Neural progenitor cell (in vitro differentiated cells): ENCODE data around the gene RSPH1. TPM values are rescaled to one million over a fixed set of nuclear protein-coding genes. Genes with fewer than 3 reads are reported as not detected.

Experiments
- DNase-seq: peaks from one replicate; pipeline ENCODE4 v3.0.0-alpha.2; 2016; ENCODE audit warnings: low spot score
- H2AFZ ChIP-seq: fragments of 200-600 bp; sonication (generic); replicated peaks from 2 replicates; pipeline ENCODE4 v1.6.1; 2016; ENCODE audit warnings: antibody characterized with exemption
- H3F3A ChIP-seq: fragments of 200-600 bp; sonication (generic); 2 replicates; pipeline ENCODE4 v1.6.1; 2016; ENCODE audit warnings: antibody characterized with exemption, low read depth
- H3K27ac ChIP-seq: fragments of 200-600 bp; sonication (generic); 2 replicates; pipeline ENCODE4 v1.5.1; 2016; ENCODE audit warnings: mild to moderate bottlenecking
- H3K27me3 ChIP-seq: fragments of 200-600 bp; sonication (generic); 2 replicates; pipeline ENCODE4 v1.6.1; 2016; ENCODE audit warnings: mild to moderate bottlenecking, moderate library complexity
- H3K36me3 ChIP-seq: fragments of 200-600 bp; sonication (generic); 2 replicates; pipeline ENCODE4 v1.5.1; 2016
- H3K4me1 ChIP-seq: fragments of 200-600 bp; sonication (generic); 2 replicates; pipeline ENCODE4 v1.6.1; 2016; ENCODE audit warnings: mixed run types
- H3K4me2 ChIP-seq: fragments of 200-600 bp; sonication (generic); 2 replicates; pipeline ENCODE4 v1.6.1; 2016
- H3K4me3 ChIP-seq: fragments of 200-600 bp; sonication (generic); 2 replicates; pipeline ENCODE4 v1.5.1; 2016
- H3K79me2 ChIP-seq: fragments of 200-600 bp; sonication (generic); 2 replicates; pipeline ENCODE4 v1.6.1; 2016; ENCODE audit warnings: low read depth
- H3K9ac ChIP-seq: fragments of 200-600 bp; sonication (generic); 2 replicates; pipeline ENCODE4 v1.6.1; 2016
- H3K9me3 ChIP-seq: fragments of 200-600 bp; sonication (generic); 2 replicates; pipeline ENCODE4 v1.5.1; 2016; ENCODE audit warnings: low read depth
- H4K20me1 ChIP-seq: fragments of 200-600 bp; sonication (generic); 2 replicates; pipeline ENCODE4 v1.6.1; 2016; ENCODE audit warnings: low read depth
- H3K27ac Mint-ChIP-seq: 3 replicates; pipeline ENCODE4 v1.8.0; 2021; ENCODE audit warnings: mixed read lengths
- H3K27me3 Mint-ChIP-seq: 2 replicates; pipeline ENCODE4 v1.8.0; 2022; ENCODE audit warnings: low read depth, mild to moderate bottlenecking, inconsistent platforms, moderate library complexity, mixed read lengths; ENCODE audit not compliant: insufficient read depth
- H3K36me3 Mint-ChIP-seq: 3 replicates; pipeline ENCODE4 v1.8.0; 2021; ENCODE audit warnings: mixed read lengths
- H3K4me1 Mint-ChIP-seq: 3 replicates; pipeline ENCODE4 v1.8.0; 2021; ENCODE audit warnings: mixed read lengths
- H3K4me3 Mint-ChIP-seq: 3 replicates; pipeline ENCODE4 v1.8.0; 2021; ENCODE audit warnings: mild to moderate bottlenecking, moderate library complexity, mixed read lengths
- H3K9me3 Mint-ChIP-seq: 3 replicates; pipeline ENCODE4 v1.8.0; 2020; ENCODE audit warnings: mixed read lengths
- EZH2 ChIP-seq: fragments of 200-600 bp; sonication (generic); IDR thresholded peaks from 2 replicates; pipeline ENCODE4 v1.6.1; 2017; ENCODE audit warnings: antibody characterized with exemption, mild to moderate bottlenecking, moderate library complexity
- EZH2phosphoT487 ChIP-seq: fragments of 200-600 bp; sonication (generic); IDR thresholded peaks from 2 replicates; pipeline ENCODE4 v1.6.1; 2017; ENCODE audit warnings: antibody characterized with exemption
- total RNA-seq: library from RNA; depleted of rRNA; stranded (reverse); fragments of >200 nt; gene quantifications from 2 replicates; pipeline ENCODE4 v1.2.3, GENCODE V29; 2015; ENCODE audit warnings: low replicate concordance
- TF ChIP-seq, protein P1 (sequence below): fragments of 200-600 bp; sonication (generic); IDR thresholded peaks from 2 replicates; pipeline ENCODE4 v1.5.1; 2017; ENCODE audit warnings: antibody characterized with exemption, mild to moderate bottlenecking

The RSPH1 gene
- total RNA-seq, 1 donor from 2014 or later, result 0.04 TPM

GRCh38 chr21:42493109-42494060 lies 2.6 kb downstream of the RSPH1 start:
- Mint-ChIP-seq H3K4me3 (no peak overlapping the region), H3K36me3 (no peaks in the 10 kb centered on the region), H3K4me1 (peaks cover 13% of the 10 kb centered on the region), H3K27me3 (peaks cover 4% of the 10 kb centered on the region), H3K9me3 (no peaks in the 10 kb centered on the region), H3K27ac (no peak overlapping the region)
- H3K27me3 ChIP-seq, result peaks cover 11% of the 10 kb centered on the region
- no peaks in the 10 kb centered on the region for H3K79me2 ChIP-seq
- H3K9me3 ChIP-seq, result no peaks in the 10 kb centered on the region
- no peak overlapping the region for H3K9ac ChIP-seq
- H3K36me3 ChIP-seq, result no peaks in the 10 kb centered on the region
- H2AFZ ChIP-seq, result no peak overlapping the region
- DNase-seq, result no peak
- TF ChIP-seq EZH2phosphoT487 (no peak), EZH2 (no peak)
- TF ChIP-seq, protein P1, sequence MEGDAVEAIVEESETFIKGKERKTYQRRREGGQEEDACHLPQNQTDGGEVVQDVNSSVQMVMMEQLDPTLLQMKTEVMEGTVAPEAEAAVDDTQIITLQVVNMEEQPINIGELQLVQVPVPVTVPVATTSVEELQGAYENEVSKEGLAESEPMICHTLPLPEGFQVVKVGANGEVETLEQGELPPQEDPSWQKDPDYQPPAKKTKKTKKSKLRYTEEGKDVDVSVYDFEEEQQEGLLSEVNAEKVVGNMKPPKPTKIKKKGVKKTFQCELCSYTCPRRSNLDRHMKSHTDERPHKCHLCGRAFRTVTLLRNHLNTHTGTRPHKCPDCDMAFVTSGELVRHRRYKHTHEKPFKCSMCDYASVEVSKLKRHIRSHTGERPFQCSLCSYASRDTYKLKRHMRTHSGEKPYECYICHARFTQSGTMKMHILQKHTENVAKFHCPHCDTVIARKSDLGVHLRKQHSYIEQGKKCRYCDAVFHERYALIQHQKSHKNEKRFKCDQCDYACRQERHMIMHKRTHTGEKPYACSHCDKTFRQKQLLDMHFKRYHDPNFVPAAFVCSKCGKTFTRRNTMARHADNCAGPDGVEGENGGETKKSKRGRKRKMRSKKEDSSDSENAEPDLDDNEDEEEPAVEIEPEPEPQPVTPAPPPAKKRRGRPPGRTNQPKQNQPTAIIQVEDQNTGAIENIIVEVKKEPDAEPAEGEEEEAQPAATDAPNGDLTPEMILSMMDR, result no peak
- no peaks in the 10 kb centered on the region for H4K20me1 ChIP-seq
- no peak overlapping the region for H3K27ac ChIP-seq
- peaks cover 9% of the 10 kb centered on the region for H3K4me1 ChIP-seq
- no peak overlapping the region for H3K4me3 ChIP-seq
- H3F3A ChIP-seq, result peaks cover 4% of the 10 kb centered on the region
- H3K4me2 ChIP-seq, result no peak overlapping the region

- Histone ChIP-seq H3K9me3 (no peaks in the 10 kb centered on the region), H3K9ac (no peak overlapping the region)
- peaks cover 4% of the 10 kb centered on the region for H3K27me3 Mint-ChIP-seq
Measured at GRCh38 chr21:42492201-42492600, 3.8 kb downstream of the RSPH1 start.

DNA sequence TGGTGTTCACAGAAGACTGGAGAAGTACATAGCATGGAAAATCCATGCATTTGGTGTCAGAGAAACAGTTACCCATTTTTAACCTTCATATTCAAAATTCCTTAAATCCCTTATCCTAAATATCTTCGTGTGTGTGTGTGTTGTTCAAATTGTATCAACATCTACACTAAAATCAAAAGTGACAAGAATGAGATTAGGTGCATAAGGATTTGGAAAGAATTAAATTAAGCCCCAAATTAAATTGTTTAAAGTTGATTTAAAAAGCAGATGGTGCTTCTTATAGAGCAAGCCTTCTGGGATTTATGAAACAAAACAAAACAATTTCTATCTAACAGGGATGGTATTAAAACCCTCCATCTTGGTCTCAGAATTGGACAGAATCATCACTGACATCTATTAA lies 4.7 kb downstream of the RSPH1 start:
- Histone ChIP-seq H3K79me2 (no peaks in the 10 kb centered on the region), H3K27me3 (peaks cover 11% of the 10 kb centered on the region), H3K4me2 (no peak overlapping the region), H2AFZ (no peak overlapping the region), H3K4me3 (no peak overlapping the region), H3K9ac (no peak overlapping the region), H4K20me1 (no peaks in the 10 kb centered on the region), H3K9me3 (no peaks in the 10 kb centered on the region), H3K27ac (no peak overlapping the region), H3F3A (no peaks in the 10 kb centered on the region), H3K36me3 (no peaks in the 10 kb centered on the region), H3K4me1 (no peaks in the 10 kb centered on the region)
- TF ChIP-seq EZH2 (no peak), EZH2phosphoT487 (no peak)
- TF ChIP-seq, protein P1, result no peak
- Mint-ChIP-seq H3K36me3 (no peaks in the 10 kb centered on the region), H3K27ac (no peak overlapping the region), H3K27me3 (peaks cover 4% of the 10 kb centered on the region), H3K9me3 (no peaks in the 10 kb centered on the region), H3K4me3 (no peak overlapping the region), H3K4me1 (peaks cover 6% of the 10 kb centered on the region)
- DNase-seq, result no peak

More at GRCh38 chr21:42492201-42492600, 3.8 kb downstream of the RSPH1 start:
- H3K4me1 Mint-ChIP-seq, result peaks cover 11% of the 10 kb centered on the region
- no peaks in the 10 kb centered on the region for H3K9me3 Mint-ChIP-seq
- no peak for DNase-seq
- Histone ChIP-seq H3K79me2 (no peaks in the 10 kb centered on the region), H3K27me3 (peaks cover 11% of the 10 kb centered on the region), H3K27ac (no peak overlapping the region), H3K4me2 (no peak overlapping the region), H3K4me3 (no peak overlapping the region), H3K4me1 (peaks cover 5% of the 10 kb centered on the region), H3F3A (peaks cover 4% of the 10 kb centered on the region), H2AFZ (no peak overlapping the region), H3K36me3 (no peaks in the 10 kb centered on the region), H4K20me1 (no peaks in the 10 kb centered on the region)
- H3K4me3 Mint-ChIP-seq, result no peak overlapping the region
- no peaks in the 10 kb centered on the region for H3K36me3 Mint-ChIP-seq
- H3K27ac Mint-ChIP-seq, result no peak overlapping the region
- TF ChIP-seq EZH2phosphoT487 (no peak), EZH2 (no peak)
- TF ChIP-seq, protein P1, result no peak
